ENCODE data around the gene ITM2C.

ITM2C gene

DNA sequence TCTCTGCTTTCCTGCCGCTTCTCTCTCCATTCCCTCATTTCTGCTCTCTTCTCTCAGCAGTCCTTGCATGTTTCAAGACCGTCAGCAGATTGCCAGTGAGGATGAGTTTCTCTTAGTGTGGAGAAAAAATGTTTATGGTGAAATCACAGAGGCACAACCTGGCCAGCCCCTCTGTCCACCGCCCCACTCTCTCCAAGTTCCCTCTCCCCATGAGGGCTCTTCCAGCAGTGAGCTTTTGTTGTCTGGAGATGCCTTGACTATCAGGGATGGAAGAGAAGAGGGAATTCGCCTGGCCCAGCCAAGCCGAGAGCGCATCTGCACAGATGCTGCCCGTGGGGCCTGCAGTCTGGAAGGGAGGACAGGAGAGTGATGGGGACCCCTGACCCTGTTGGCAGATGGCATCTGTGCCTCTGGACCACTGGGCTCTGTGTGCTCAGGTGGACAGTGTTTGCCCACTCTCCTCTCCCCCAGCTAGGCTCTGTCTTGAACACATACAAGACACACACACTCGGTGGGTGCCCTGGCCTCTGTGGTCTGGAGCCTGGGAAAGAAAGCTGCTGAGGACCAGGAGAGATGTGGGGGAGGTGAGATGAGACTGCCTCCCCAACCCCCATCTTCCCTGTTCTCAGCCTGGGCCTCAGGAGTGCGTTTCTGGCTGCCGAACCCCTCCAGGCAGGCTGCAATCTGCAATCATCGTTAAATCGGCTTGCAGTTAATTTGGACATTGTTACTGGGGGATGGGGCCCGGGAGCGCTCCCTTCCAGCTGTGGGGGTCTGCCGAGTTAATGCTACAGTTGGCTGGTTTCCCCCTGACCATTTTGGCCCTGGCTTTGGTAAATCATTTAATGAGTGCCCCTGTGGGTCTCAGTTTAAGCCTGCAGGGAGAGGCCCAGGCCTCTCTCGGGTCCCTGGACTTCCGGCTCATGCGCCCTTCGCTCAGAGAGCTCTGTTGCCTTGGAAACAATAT is 4.5 kb downstream of the ITM2C start:
- TF ChIP-seq CTCF (IDR thresholded peaks at IDR 0.05; ENCODE audit: insufficient read depth, low read depth, low read length, missing control alignments) = no peak
- no peak overlapping the region for H3K4me3 ChIP-seq (ENCODE audit: low read length)
- no peak for DNase-seq (ENCODE audit: low read depth)

DNA sequence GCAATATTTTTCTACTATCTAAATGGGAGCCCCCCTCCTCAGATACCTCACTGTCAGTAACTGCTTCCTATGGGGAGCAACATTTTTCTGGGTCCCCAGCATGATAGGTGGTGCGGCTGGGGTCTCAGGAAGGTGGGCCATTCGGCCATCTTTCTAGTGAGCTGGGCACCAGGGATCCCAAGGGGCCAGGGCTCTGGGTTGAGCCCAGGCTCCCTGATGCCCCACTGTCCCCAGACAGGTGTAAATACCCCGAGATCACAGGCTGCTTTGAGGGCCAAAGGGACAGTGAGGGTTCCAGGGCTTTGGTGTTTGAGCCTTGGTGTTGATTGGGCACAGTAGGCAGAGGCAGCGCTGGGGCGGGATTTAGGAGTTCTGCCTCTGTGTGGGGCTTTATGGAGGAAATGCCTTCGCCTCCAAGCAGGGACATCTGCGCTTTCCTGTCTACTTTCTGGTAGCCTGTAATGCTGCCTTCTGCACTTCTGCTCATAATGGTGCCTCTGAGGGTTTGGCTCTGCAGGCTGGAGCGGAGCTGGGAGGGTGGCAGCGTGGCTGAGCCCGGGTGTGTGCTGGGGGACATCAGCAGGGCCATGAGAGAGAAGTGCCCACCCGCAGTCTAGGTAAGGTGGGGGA is 5.3 kb downstream of the ITM2C start:
- no peak overlapping the region for H3K4me3 ChIP-seq (ENCODE audit: low read length)
- DNase-seq (ENCODE audit: low read depth) = no peak
- TF ChIP-seq CTCF (IDR thresholded peaks at IDR 0.05; ENCODE audit: insufficient read depth, low read depth, low read length, missing control alignments) = no peak

DNA sequence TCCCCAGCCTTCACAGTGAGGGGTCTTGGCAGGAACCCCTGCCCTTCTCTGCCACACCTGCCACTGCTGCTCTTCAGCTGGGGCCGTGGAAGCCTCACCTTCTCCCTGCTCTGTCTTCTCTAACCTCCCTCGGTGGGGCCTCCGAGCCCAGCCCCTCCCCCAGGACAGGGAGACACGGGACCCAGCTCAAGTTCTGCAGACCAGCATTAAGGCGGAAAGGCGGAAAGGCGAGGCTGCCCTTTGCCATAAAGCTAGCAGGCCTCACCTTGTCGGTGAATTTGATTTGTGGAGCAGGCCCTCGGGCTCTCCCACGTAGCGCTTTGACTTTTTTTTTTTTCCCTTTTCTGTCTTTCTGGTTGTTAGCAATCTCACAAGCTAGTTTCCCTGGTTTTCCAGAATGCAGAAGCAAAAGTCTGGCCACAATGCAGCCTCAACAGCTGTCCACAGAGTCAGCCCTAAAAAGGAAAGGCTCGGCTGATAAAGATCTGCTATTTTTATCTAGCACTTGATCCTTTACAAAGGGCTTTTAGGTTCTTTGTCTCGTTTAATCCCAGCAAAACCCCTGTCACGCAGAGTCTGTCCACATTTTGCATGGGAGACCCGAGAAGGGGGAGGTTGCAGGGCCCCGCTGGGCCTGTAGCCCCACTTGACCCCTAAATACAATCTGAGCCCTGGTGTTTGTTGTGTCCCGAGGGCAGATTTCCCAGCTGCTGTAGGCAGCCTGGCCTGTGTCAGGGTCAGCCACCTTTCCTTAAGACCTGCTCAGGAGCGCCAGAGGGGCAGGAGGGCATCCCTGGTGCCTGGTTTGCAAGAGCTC is 6.0 kb downstream of the ITM2C start:
- DNase-seq (ENCODE audit: low read depth) = no peak
- TF ChIP-seq CTCF (IDR thresholded peaks at IDR 0.05; ENCODE audit: insufficient read depth, low read depth, low read length, missing control alignments) = no peak
- no peak overlapping the region for H3K4me3 ChIP-seq (ENCODE audit: low read length)

GRCh38 chr2:230871361-230872150 is 6.8 kb downstream of the ITM2C start:
- TF ChIP-seq CTCF (IDR thresholded peaks at IDR 0.05; ENCODE audit: insufficient read depth, low read depth, low read length, missing control alignments) = no peak
- no peak overlapping the region for H3K4me3 ChIP-seq (ENCODE audit: low read length)

GRCh38 chr2:230872151-230872967 is 7.6 kb downstream of the ITM2C start:
- H3K4me3 ChIP-seq (ENCODE audit: low read length) = no peak overlapping the region
- TF ChIP-seq CTCF (IDR thresholded peaks at IDR 0.05; ENCODE audit: insufficient read depth, low read depth, low read length, missing control alignments) = no peak

More at GRCh38 chr2:230871361-230872150, 6.8 kb downstream of the ITM2C start:
- DNase-seq (ENCODE audit: low read depth) = no peak

More at GRCh38 chr2:230872151-230872967, 7.6 kb downstream of the ITM2C start:
- DNase-seq (ENCODE audit: low read depth) = no peak

Data from epithelial cell of esophagus (primary cell).